Activated CD4-positive, alpha-beta memory T cell treated with anti-CD3 and anti-CD28 coated beads for 36 hours (primary cell): ENCODE measurements around the gene TBRG4. TPM values are rescaled to one million over a fixed set of nuclear protein-coding genes. Genes with fewer than 3 reads are reported as not detected.

Source experiments
- CTCF ChIA-PET: fragments of 350-600 bp; sonication (Branson Sonifier 250); formaldehyde crosslinking; loops from one replicate; lab custom pipeline; 2021; ENCODE audit warnings: antibody characterized with exemption, inconsistent platforms; lab: Charles Lee
- POLR2A ChIA-PET: fragments of 350-600 bp; sonication (Branson Sonifier 250); formaldehyde crosslinking; loops from one replicate; lab custom pipeline; 2021; ENCODE audit warnings: antibody characterized with exemption; lab: Charles Lee
- DNase-seq: peaks from one replicate; pipeline ENCODE4 v3.0.0-alpha.2; 2020
- H3K27ac Mint-ChIP-seq: one replicate; pipeline ENCODE4 v1.8.0; 2021; ENCODE audit warnings: mixed read lengths
- H3K27me3 Mint-ChIP-seq: one replicate; pipeline ENCODE4 v1.8.0; 2021; ENCODE audit warnings: mixed read lengths
- H3K36me3 Mint-ChIP-seq: one replicate; pipeline ENCODE4 v1.8.0; 2021; ENCODE audit warnings: mixed read lengths
- H3K4me1 Mint-ChIP-seq: one replicate; pipeline ENCODE4 v1.8.0; 2021; ENCODE audit warnings: low read depth, mixed read lengths
- H3K4me3 Mint-ChIP-seq: one replicate; pipeline ENCODE4 v1.8.0; 2021; ENCODE audit warnings: mild to moderate bottlenecking, mixed read lengths
- H3K9me3 Mint-ChIP-seq: one replicate; pipeline ENCODE4 v1.8.0; 2021; ENCODE audit warnings: mixed read lengths
- intact Hi-C: fragments of 100-400 bp; cut with micrococcal nuclease; formaldehyde crosslinking; loops from one replicate; pipeline ENCODE4 v1.15.1; 2023
- total RNA-seq, 2 experiments: library from RNA; stranded (reverse); gene quantifications; one replicate each; pipeline ENCODE4 v1.2.3, GENCODE V29; 2021

TBRG4 gene
- total RNA-seq, 2 experiments from 2014 or later = 135 to 137 TPM

GRCh38 chr7:45065031-45065995, 46.2 kb downstream of the TBRG4 start:
- H3K36me3 Mint-ChIP-seq = peaks cover 49% of the 10 kb centered on the region

GRCh38 chr7:45064047-45064725, 47.3 kb downstream of the TBRG4 start:
- POLR2A ChIA-PET = interaction anchor here (0.6 kb wide), 1 partner anchor 252 kb away, joined by 3 read pairs; no protein-coding TSS in a partner anchor
- peaks cover 46% of the 10 kb centered on the region for H3K36me3 Mint-ChIP-seq
- H3K9me3 Mint-ChIP-seq = no peaks in the 10 kb centered on the region
- no peak for DNase-seq
- intact Hi-C loops = no loop called here
- CTCF ChIA-PET = interaction anchor here (1.1 kb wide), 1 partner anchor 72 kb away, joined by 3 read pairs; no protein-coding TSS in a partner anchor
- H3K27me3 Mint-ChIP-seq = no peaks in the 10 kb centered on the region
- no peak overlapping the region for H3K4me3 Mint-ChIP-seq
- H3K27ac Mint-ChIP-seq = peak overlapping the region; percentile 58
- peaks cover 25% of the 10 kb centered on the region for H3K4me1 Mint-ChIP-seq

More at GRCh38 chr7:45065031-45065995, 46.2 kb downstream of the TBRG4 start:
- ChIA-PET CTCF (no interaction called here), POLR2A (no interaction called here)
- Mint-ChIP-seq H3K4me3 (no peak overlapping the region), H3K27me3 (no peaks in the 10 kb centered on the region), H3K9me3 (no peaks in the 10 kb centered on the region), H3K27ac (no peak overlapping the region), H3K4me1 (peaks cover 18% of the 10 kb centered on the region)
- intact Hi-C loops = no loop called here
- no peak for DNase-seq

- POLR2A ChIA-PET = interaction anchor here (1.2 kb wide), 1 partner anchor 49 kb away, joined by 3 read pairs; no protein-coding TSS in a partner anchor
- intact Hi-C loops = no loop called here
- Mint-ChIP-seq H3K9me3 (no peaks in the 10 kb centered on the region), H3K27me3 (no peaks in the 10 kb centered on the region), H3K4me3 (no peak overlapping the region), H3K27ac (peak overlapping the region; percentile 70), H3K4me1 (peaks cover 39% of the 10 kb centered on the region), H3K36me3 (peaks cover 40% of the 10 kb centered on the region)
- CTCF ChIA-PET = no interaction called here
- DNase-seq = no peak
Observed at GRCh38 chr7:45061806-45062425, 49.6 kb downstream of the TBRG4 start.

- ChIA-PET POLR2A (interaction anchor here (1.2 to 1.3 kb wide), 2 partner anchors 12 to 49 kb away, joined by 3 to 4 read pairs; no protein-coding TSS in a partner anchor), CTCF (no interaction called here)
- Mint-ChIP-seq H3K27ac (peak overlapping the region; percentile 70), H3K4me1 (peaks cover 39% of the 10 kb centered on the region), H3K36me3 (peaks cover 40% of the 10 kb centered on the region), H3K27me3 (no peaks in the 10 kb centered on the region), H3K9me3 (no peaks in the 10 kb centered on the region), H3K4me3 (no peak overlapping the region)
- DNase-seq = no peak
- intact Hi-C loops = no loop called here
Observed at GRCh38 chr7:45061352-45061751, 50.1 kb downstream of the TBRG4 start.

- intact Hi-C loops = no loop called here
- ChIA-PET CTCF (no interaction called here), POLR2A (interaction anchor here (1.3 kb wide), 1 partner anchor 11 kb away, joined by 4 read pairs; no protein-coding TSS in a partner anchor)
- Mint-ChIP-seq H3K27ac (peak overlapping the region; percentile 26), H3K4me3 (no peak overlapping the region), H3K4me1 (peaks cover 47% of the 10 kb centered on the region), H3K27me3 (no peaks in the 10 kb centered on the region), H3K9me3 (no peaks in the 10 kb centered on the region), H3K36me3 (peaks cover 38% of the 10 kb centered on the region)
- no peak for DNase-seq
Observed at GRCh38 chr7:45060295-45060694, 51.2 kb downstream of the TBRG4 start.

- DNase-seq = no peak
- ChIA-PET CTCF (interaction anchor here (0.7 kb wide), 2 partner anchors 114 to 126 kb away, joined by 3 to 4 read pairs; no protein-coding TSS in a partner anchor), POLR2A (interaction anchor here (0.7 kb wide), 1 partner anchor 57 kb away, joined by 4 read pairs; no protein-coding TSS in a partner anchor)
- peaks cover 29% of the 10 kb centered on the region for H3K36me3 Mint-ChIP-seq
- H3K4me1 Mint-ChIP-seq = peaks cover 60% of the 10 kb centered on the region
- H3K4me3 Mint-ChIP-seq = no peak overlapping the region
- intact Hi-C loops = no loop called here
- H3K27ac Mint-ChIP-seq = no peak overlapping the region
- H3K27me3 Mint-ChIP-seq = no peaks in the 10 kb centered on the region
- no peaks in the 10 kb centered on the region for H3K9me3 Mint-ChIP-seq
Observed at GRCh38 chr7:45057878-45058277, 53.6 kb downstream of the TBRG4 start.

- H3K27me3 Mint-ChIP-seq = no peaks in the 10 kb centered on the region
- intact Hi-C loops = no loop called here
- DNase-seq = no peak
- H3K36me3 Mint-ChIP-seq = peaks cover 19% of the 10 kb centered on the region
- no peak overlapping the region for H3K4me3 Mint-ChIP-seq
- H3K9me3 Mint-ChIP-seq = no peaks in the 10 kb centered on the region
- peaks cover 50% of the 10 kb centered on the region for H3K4me1 Mint-ChIP-seq
- CTCF ChIA-PET = no interaction called here
- H3K27ac Mint-ChIP-seq = peak overlapping the region; percentile 28
- POLR2A ChIA-PET = interaction anchor here (0.6 kb wide), 1 partner anchor 483 kb away, joined by 3 read pairs; no protein-coding TSS in a partner anchor
Observed at GRCh38 chr7:45055594-45056219, 55.8 kb downstream of the TBRG4 start.

GRCh38 chr7:45055016-45055415, 56.5 kb downstream of the TBRG4 start:
- Mint-ChIP-seq H3K4me3 (no peak overlapping the region), H3K4me1 (peaks cover 45% of the 10 kb centered on the region), H3K27me3 (no peaks in the 10 kb centered on the region), H3K9me3 (no peaks in the 10 kb centered on the region), H3K36me3 (peaks cover 18% of the 10 kb centered on the region), H3K27ac (no peak overlapping the region)
- intact Hi-C loops = no loop called here
- ChIA-PET CTCF (interaction anchor here (0.9 kb wide), 1 partner anchor 133 kb away, joined by 3 read pairs; no protein-coding TSS in a partner anchor), POLR2A (interaction anchor here (0.6 kb wide), 1 partner anchor 482 kb away, joined by 3 read pairs; no protein-coding TSS in a partner anchor)
- no peak for DNase-seq

- H3K27me3 Mint-ChIP-seq = no peaks in the 10 kb centered on the region
- ChIA-PET POLR2A (interaction anchor here (0.5 kb wide), 1 partner anchor 198 kb away, joined by 3 read pairs; no protein-coding TSS in a partner anchor), CTCF (interaction anchor here (0.9 kb wide), 1 partner anchor 132 kb away, joined by 3 read pairs; no protein-coding TSS in a partner anchor)
- peaks cover 20% of the 10 kb centered on the region for H3K36me3 Mint-ChIP-seq
- intact Hi-C loops = no loop called here
- no peak for DNase-seq
- H3K4me3 Mint-ChIP-seq = no peak overlapping the region
- peaks cover 40% of the 10 kb centered on the region for H3K4me1 Mint-ChIP-seq
- H3K27ac Mint-ChIP-seq = peak overlapping the region; percentile 42
- no peaks in the 10 kb centered on the region for H3K9me3 Mint-ChIP-seq
Observed at GRCh38 chr7:45054442-45054841, 57.1 kb downstream of the TBRG4 start.

- Mint-ChIP-seq H3K27me3 (no peaks in the 10 kb centered on the region), H3K4me3 (no peak overlapping the region), H3K27ac (no peak overlapping the region), H3K36me3 (peaks cover 20% of the 10 kb centered on the region), H3K4me1 (peaks cover 40% of the 10 kb centered on the region), H3K9me3 (no peaks in the 10 kb centered on the region)
- intact Hi-C loops = no loop called here
- ChIA-PET CTCF (no interaction called here), POLR2A (interaction anchor here (0.5 kb wide), 1 partner anchor 198 kb away, joined by 3 read pairs; no protein-coding TSS in a partner anchor)
- DNase-seq = no peak
Observed at GRCh38 chr7:45053941-45054340, 57.6 kb downstream of the TBRG4 start.

- CTCF ChIA-PET = no interaction called here
- POLR2A ChIA-PET = no interaction called here
- no peaks in the 10 kb centered on the region for H3K27me3 Mint-ChIP-seq
- intact Hi-C loops = no loop called here
- peaks cover 20% of the 10 kb centered on the region for H3K36me3 Mint-ChIP-seq
- H3K4me3 Mint-ChIP-seq = no peak overlapping the region
- no peaks in the 10 kb centered on the region for H3K9me3 Mint-ChIP-seq
- H3K4me1 Mint-ChIP-seq = peaks cover 44% of the 10 kb centered on the region
- DNase-seq = no peak
- H3K27ac Mint-ChIP-seq = no peak overlapping the region
Observed at GRCh38 chr7:45053401-45053800, 58.1 kb downstream of the TBRG4 start.
